Right lobe of liver (tissue), 6 donors: ENCODE measurements around the gene KCTD21. TPM values are rescaled to one million over a fixed set of nuclear protein-coding genes. Genes with fewer than 3 reads are reported as not detected.

Experiments
- ATAC-seq, 4 donors: fragments of 200-7000 bp; cut with Tn5 transposase; one replicate each; pipeline ENCODE4 v1.9.1; 2020; ENCODE audit warnings: mild to moderate bottlenecking in 4 of 4, moderate library complexity in 4 of 4
- DNase-seq, 3 donors: peaks; one replicate each; pipeline ENCODE4 v3.0.0-alpha.2; 2020
- H3K27ac ChIP-seq, 3 donors: fragments of 200-600 bp; one replicate each; pipeline ENCODE4 v1.8.0; 2022
- H3K27me3 ChIP-seq, 2 donors: fragments of 200-600 bp; one replicate each; pipeline ENCODE4 v1.8.0; 2022
- H3K36me3 ChIP-seq, 4 donors: fragments of 200-600 bp; sonication (generic) in 1 of 4; one replicate each; pipeline versions ENCODE4 v1.5.1 to v1.8.0; 2017 to 2022; ENCODE audit warnings: control low read depth in 1 of 4
- H3K4me1 ChIP-seq, 4 donors: fragments of 200-600 bp; sonication (generic) in 1 of 4; one replicate each; pipeline versions ENCODE4 v1.5.1 to v1.8.0; 2017 to 2022; ENCODE audit warnings: control low read depth in 1 of 4
- H3K4me3 ChIP-seq, 3 donors: fragments of 200-600 bp; one replicate each; pipeline ENCODE4 v1.8.0; 2022
- H3K9me3 ChIP-seq, 4 donors: fragments of 200-600 bp; sonication (generic) in 1 of 4; one replicate each; pipeline versions ENCODE4 v1.5.1 to v1.8.0; 2017 to 2022; ENCODE audit warnings: control low read depth in 1 of 4
- CTCF ChIP-seq, 4 donors: fragments of 200-600 bp in 3 of 4; fragments of 450-650 bp in 1 of 4; IDR thresholded peaks; one replicate each; pipeline versions ENCODE4 v1.5.1 to v1.8.0; 2016 to 2022; ENCODE audit warnings: antibody characterized with exemption in 4 of 4, mild to moderate bottlenecking in 2 of 4
- POLR2A ChIP-seq: fragments of 450-650 bp; IDR thresholded peaks from one replicate; pipeline ENCODE4 v1.6.1; 2017; ENCODE audit warnings: antibody characterized with exemption, mild to moderate bottlenecking
- WGBS: methylation state at CpG from one replicate; pipeline ENCODE4 v1.1.6; 2018; ENCODE audit warnings: low coverage, low lambda C conversion rate; ENCODE audit not compliant: insufficient coverage; ENCODE audit errors: missing lambda C conversion rate; 5-methylcytosine and 5-hydroxymethylcytosine counted together
- intact Hi-C, 2 donors: fragments of 100-400 bp; cut with DNase I; formaldehyde crosslinking; loops; one replicate each; pipeline versions ENCODE4 v1.11.2 to v1.14.1; 2022
- total RNA-seq, 6 experiments: library from RNA; depleted of rRNA in 2 of 6; stranded (reverse); fragments of >200 nt in 2 of 6; fragmentation: NEBNext Ultra II Directional in 3 of 6; extraction: Animal tissue kit (Norgen Biotek cat#: 25700) in 3 of 6; gene quantifications; one replicate each; pipeline versions ENCODE4 v1.1.0 to v1.2.4, GENCODE V29; 2016 to 2023
- donor health status: DM: no; HTN: yes; CAD: no.
- donor health status: DM: no; HTN: no; CAD: no.
- donor health status: DM: no; HTN: no; CAD: no.
- donor health status: DM: no; HTN: yes; CAD: no.
- donor health status: DM: no; HTN: yes; CAD: no.

The KCTD21 gene
- total RNA-seq, 6 experiments from 2014 or later: 9.6 to 15.6 (median 11.9) TPM

GRCh38 chr11:78231962-78232501 is 43.6 kb upstream of the KCTD21 start:
- intact Hi-C loops: no loop called here
- DNase-seq (no peak), ATAC-seq (peak in 2 of 4 donors; percentile 30 to 55)

GRCh38 chr11:78230161-78230877 is 41.9 kb upstream of the KCTD21 start:
- intact Hi-C loops: no loop called here
- WGBS: 78% methylated on average over 7 of the region's 7 CpGs
- ATAC-seq: no peak
- no peaks in the 10 kb centered on the region for H3K36me3 ChIP-seq
- no peaks in the 10 kb centered on the region for H3K27me3 ChIP-seq
- DNase-seq: no peak
- TF ChIP-seq POLR2A (no peak), CTCF (IDR thresholded peaks at IDR 0.05) (no peak)
- no peak overlapping the region for H3K27ac ChIP-seq
- H3K9me3 ChIP-seq: no peaks in the 10 kb centered on the region
- H3K4me1 ChIP-seq: peaks cover 0 to 22% (median 0%) of the 10 kb centered on the region in 4 donors
- no peak overlapping the region for H3K4me3 ChIP-seq

More at GRCh38 chr11:78231962-78232501, 43.6 kb upstream of the KCTD21 start:
- no peaks in the 10 kb centered on the region for H3K9me3 ChIP-seq
- TF ChIP-seq CTCF (IDR thresholded peaks at IDR 0.05) (no peak), POLR2A (no peak)
- H3K4me3 ChIP-seq: no peak overlapping the region
- H3K36me3 ChIP-seq: no peaks in the 10 kb centered on the region
- H3K4me1 ChIP-seq: peaks cover 0 to 22% (median 0%) of the 10 kb centered on the region in 4 donors
- H3K27ac ChIP-seq: no peak overlapping the region
- no peaks in the 10 kb centered on the region for H3K27me3 ChIP-seq

GRCh38 chr11:78229106-78229505 is 40.7 kb upstream of the KCTD21 start:
- Histone ChIP-seq H3K36me3 (no peaks in the 10 kb centered on the region), H3K27me3 (no peaks in the 10 kb centered on the region), H3K9me3 (no peaks in the 10 kb centered on the region), H3K4me1 (peaks cover 0 to 22% (median 0%) of the 10 kb centered on the region in 4 donors), H3K27ac (no peak overlapping the region), H3K4me3 (no peak overlapping the region)
- intact Hi-C loops: no loop called here
- ATAC-seq (no peak), DNase-seq (no peak)
- WGBS: 100% methylated on average over 1 of the region's 2 CpGs
- TF ChIP-seq CTCF (IDR thresholded peaks at IDR 0.05) (no peak), POLR2A (no peak)

- intact Hi-C loops: no loop called here
- ATAC-seq: peak; percentile 86 to 90 (median 88)
- H3K27me3 ChIP-seq: no peaks in the 10 kb centered on the region
- no peak overlapping the region for H3K4me3 ChIP-seq
- no peaks in the 10 kb centered on the region for H3K36me3 ChIP-seq
- no peak overlapping the region for H3K27ac ChIP-seq
- DNase-seq: no peak
- 93% methylated on average over 3 of the region's 3 CpGs for WGBS
- peaks cover 0 to 22% (median 0%) of the 10 kb centered on the region in 4 donors for H3K4me1 ChIP-seq
- TF ChIP-seq POLR2A (no peak), CTCF (IDR thresholded peaks at IDR 0.05) (peak; percentile 55 to 70 (median 64))
- no peaks in the 10 kb centered on the region for H3K9me3 ChIP-seq
Observed at GRCh38 chr11:78228467-78228866, 40.0 kb upstream of the KCTD21 start.
